ENCODE measurements around the gene CTCFL.
A peak's percentile ranks its signal among the peaks of the same experiment; 100 is the strongest.

The CTCFL gene

DNA sequence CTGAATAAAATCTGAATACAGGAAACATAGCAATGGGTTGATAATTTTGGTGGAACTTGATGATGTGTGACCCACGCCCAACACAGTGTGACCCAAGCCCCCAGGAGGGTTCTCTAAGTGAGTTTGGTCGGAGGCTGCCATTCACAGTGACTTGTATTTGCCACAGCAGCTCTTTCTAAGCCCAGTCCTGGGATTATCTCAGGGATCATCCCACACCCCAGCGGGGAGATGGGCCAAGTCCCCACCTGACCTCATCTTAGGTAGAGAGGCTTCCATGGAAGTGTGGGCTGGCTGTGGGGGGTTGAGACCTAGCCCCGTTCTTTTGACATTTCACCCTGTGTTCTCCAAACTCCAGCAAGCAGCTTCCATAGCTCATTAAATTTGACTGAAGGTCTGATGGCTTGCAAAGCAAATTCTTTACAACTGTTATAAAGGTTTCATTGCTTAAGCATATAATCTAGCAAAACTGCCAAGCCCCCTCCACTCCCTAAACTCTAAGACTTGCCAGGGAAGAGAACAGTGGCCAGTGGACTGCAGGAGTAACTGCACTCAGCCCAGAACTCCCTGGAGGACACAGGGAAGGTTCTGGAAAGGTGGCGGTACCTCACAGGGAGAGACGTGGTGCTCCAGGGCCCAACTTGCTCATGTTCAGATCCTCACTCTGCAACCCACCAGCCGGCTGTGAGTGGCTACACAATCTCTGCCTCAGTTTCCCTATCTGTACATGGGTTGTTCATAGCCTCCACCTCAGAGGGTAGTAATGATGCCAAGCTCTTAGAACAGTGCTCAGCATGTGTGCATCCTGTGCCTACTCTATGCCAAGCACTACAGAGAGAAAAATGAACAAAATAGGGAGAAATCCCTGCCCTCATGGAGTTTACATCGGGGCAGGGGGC, 35.0 kb upstream of the CTCFL start:
- DNase-seq = peak; percentile 80

DNA sequence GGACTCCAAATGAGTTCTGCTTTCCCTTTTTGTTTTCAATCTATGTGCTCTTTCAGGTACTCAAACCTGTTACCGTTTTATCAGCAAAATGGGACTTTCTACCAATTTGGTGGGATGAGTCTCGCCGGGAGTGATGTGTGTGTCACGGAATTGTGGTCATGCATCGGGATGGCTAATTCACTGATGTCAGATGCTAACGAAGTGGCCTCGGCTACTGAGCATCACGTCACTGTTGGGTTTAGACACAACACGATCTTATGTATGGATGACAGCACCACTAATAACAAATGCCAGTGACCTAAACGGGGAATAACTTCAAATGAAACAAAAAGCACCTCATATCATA, 34.3 kb upstream of the CTCFL start:
- no peak for DNase-seq

DNA sequence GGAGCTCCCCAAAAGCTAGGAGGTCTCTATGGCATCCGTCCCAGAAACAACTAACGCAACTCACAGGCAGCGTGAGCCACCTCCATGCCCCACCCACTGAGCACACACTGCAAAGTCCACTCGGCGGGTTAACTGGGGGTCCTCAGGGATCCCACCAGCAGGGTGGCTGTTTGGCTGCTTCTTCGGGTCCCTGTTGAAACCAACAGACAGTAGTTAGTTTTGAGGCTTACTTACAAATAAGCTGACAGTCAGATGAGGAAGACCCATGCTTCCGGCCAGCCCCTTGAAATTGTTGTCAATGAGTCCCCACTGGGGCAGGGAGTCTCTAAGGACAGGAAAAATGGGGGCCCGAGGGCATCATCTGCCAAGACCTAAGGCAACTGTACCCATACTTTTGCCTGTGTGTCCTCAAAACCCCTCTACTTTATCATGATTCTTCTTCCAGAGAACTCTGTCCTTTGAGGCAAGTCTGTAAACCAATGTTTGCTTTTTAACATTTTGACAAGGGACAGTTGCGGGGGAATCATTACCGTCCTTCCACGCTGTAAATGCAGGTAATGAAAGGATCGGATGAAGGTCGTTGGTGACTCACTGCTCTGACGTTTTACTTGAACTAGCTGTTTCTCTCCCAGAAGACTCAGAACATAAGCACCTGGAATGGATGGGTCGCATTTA, 33.8 kb upstream of the CTCFL start:
- no peak for DNase-seq

DNA sequence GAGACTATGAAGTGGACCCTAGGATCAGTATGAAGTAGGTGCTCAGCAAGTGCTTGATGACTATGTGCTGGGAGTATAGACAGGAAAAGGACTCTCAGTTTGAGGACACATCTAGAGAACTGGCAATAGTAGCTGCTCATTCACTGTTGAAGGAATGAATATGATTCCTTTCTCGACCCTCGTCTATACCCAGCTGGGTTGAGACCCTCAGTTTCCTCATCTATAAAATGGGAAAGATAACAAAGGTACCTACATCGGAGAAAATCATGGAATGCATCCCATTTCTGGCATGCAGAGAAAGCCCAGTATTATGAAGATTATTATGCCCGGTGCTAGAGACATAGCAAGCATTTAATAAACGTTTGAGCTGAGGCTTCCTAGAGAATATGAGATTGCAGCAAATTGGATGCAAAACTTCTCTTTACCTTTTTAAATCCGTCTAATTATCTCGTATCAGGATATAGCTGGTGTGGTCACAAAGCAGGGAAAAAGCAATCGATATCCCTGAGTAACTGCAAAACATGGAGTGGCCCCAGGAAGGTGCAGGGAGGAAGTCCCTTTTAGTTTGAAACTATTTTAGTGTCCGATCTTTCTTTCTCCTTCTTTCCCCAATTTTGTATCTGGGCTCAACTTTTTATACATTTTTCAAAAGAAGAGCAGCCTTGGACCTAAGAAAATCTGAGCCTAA, 33.1 kb upstream of the CTCFL start:
- DNase-seq = no peak

DNA sequence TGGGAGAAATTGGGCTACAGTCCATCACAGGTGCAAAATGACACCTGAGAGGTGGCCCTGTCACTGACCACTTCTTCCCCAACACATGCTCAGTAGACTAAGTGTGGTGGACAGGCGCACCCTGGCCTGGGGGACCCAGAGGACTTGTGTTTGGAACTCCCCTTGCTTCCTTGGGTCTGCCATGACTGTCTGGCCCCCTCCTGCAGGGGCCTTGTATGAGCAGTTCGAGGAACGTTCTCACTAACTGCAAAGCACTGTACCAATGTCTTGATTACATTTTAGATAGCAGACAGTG, 32.0 kb upstream of the CTCFL start:
- no peak for DNase-seq

DNA sequence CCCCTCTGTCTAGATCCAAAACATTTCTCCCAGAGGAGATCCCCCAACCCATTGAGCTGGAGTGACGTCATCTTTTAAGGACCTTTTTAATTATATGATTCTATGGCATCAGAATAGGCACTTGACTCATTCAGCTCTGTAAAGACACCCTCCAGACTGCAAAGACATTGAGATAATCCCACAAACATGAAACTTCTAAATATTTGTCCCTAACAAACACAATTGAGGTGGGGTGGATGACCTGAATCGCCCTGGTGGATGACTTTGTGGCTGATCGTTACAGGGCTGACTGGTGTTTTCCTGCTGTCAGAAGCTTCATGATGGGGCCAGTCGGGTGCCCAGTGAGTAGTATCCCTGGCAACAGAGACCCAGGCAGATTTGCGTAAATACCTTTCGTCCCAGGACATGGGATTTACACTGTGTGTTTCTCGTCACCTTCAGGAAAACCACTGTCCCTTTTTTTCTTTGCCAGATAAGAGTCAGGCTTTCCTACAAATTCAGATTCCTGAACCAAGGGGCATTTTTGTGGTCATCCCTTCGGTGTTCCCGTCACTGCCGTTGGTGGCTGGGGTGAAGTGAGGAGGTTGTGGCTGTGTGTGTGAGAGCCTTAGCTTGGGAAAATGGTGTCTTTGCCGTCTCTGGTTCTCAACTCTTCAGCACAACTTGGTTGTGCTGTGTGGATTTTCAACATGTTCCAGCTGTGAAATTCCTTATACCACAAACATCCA, 30.7 kb upstream of the CTCFL start:
- no peak for DNase-seq

DNA sequence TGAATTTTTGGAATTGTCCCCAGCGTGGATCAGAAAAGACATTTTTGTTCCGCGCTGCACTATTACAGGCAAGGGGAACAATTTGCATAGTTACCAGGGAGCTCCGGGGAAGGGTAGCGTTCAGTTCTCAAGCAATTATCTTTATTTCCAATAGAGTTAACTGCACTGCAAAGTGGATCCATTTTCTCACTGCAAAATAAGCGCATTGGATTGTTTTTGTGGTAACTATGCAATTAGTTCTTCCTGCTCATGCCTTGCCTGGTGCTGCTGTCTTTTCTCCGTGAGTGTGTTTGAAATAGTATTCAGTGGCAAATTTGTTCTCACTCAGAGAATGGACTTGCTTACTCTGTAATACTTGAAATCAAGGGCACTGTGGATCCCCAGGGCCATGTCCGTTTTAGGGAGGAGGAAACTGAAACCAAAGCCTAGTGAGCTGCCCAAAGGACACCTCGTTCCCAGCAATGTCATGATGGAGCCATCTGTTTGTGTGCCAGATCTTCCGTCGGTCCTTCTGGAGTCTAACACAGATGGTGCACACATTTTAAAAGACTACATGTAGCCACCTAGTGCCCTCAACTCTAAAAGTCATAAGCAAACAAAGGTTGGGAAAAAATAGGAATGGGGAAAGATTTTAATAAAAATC, 28.6 kb upstream of the CTCFL start:
- DNase-seq = no peak

DNA sequence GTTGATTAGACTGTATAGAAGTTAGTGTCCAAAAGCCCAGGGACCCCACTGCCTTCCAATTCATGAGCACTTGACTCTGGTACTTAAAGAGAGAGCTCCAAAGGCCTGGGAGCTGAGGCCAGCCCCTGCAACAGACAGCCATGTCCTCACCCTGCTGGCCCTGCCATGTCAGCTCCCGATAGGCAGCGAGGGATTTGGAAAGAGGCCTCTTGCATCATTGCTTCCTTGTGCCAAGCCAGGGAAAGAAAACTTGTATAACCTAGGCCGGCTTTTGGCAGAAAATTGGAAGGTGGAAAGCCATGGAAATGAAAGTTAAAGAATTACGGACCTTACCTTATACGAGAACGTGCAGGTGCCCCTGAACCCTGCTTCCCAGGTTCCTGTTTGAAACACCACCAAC, 27.5 kb upstream of the CTCFL start:
- no peak for DNase-seq

DNA sequence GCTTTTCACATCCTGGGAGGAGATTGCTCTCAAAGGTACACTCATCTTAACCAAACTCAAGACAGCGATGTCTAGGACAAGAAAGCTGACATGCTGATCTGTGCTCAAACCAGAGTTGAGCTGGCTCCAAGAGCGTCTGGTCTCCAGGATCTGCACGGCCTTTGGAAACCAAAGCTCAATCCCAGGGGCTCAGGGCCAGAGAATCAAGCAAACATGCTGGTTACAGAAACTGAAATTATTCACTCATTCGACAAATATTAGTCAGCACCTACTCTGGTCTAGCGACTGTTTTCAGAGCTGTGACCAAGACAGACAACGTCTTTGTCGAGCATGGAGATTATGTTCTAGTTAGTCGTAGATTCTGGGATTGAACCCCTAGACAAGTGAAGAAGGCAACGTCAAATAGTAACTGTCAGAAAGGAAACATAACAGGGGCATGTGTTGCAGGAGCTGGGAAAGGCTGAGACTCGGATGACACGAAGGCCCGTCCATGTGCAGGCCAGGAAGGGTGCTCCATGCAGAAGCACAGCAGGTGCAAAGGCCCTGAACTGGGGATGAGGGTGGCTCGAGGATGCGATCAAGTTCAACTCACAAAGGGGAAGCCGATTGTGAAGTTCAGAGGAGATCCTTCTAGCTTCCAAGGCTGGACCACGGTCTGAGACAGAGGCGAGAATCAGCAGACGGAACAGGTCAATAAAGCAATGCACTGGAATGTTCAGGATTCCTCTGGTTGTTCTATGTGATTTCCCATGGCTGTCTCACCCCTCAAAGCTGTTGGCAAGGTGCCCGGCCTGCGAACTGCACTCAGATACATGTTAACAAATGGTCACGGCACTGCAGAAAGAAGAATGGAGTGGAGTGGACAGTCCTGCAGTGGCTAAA, 23.5 kb upstream of the CTCFL start:
- no peak for DNase-seq

DNA sequence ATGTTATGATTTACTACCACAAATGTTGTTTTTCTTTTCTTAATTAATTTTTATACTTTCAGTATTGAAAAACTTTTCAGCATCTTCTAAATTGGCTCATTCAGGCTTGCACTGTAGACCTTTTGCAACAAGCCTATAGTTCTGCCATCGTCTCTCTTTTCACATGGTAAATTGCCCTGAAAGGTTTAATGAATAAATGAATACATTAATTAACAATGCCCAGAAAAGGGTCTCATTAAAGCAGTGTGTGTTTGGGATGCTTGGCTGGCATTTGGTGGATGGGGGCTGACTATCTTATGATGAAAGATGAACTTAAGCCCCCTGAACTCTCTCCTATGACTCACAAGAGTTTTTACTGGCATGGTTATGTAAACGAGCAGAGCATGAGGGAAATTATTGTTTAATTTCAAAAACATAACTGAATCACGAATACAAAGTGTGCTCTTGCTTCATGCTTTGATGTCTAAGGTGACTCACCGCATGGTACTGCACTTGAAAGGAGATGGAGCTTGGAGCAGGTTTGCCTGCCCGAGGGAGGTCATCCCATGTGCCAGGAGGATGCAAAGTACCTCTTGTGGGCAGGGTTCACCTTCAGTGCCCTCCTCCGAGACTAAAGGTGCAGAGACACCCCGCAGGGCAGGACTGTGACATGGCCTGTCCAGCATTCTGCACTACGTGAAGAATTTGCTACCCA, 22.2 kb upstream of the CTCFL start:
- no peak for DNase-seq

DNA sequence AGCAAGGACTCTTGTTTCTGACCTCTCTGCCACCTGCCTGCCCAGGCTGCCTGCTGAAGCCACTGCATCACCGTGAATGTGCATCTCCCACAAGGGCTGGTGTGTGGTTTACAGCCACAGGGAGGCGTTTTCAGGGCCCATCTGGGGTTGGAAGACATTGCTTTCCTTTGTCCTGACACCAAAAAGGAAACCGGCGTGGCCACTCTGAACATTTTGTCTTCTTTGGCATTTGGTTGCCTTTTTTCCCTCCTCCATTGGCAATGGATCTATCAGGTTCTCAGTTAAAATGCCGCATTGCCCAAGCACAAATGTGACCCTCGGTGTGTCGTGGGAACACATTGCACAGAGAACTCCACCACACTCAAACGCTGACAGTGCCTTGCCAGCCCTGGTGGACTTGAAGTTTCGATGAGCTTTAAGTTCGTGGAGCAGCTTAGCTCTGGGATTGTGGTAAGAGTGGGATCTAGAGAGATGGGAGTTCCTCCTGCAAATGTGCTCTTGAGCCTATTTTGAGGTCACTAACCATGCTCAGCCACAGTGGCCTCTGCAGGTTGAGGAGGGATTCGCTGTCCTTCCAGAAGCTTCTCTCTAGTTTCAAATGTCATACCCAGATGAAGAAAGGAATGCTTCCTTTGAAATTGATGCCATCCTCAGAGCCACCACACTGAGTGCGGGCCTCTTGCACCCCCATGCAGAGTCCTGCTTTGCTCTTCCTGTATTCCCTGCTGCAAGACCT, 21.2 kb upstream of the CTCFL start:
- no peak for DNase-seq

DNA sequence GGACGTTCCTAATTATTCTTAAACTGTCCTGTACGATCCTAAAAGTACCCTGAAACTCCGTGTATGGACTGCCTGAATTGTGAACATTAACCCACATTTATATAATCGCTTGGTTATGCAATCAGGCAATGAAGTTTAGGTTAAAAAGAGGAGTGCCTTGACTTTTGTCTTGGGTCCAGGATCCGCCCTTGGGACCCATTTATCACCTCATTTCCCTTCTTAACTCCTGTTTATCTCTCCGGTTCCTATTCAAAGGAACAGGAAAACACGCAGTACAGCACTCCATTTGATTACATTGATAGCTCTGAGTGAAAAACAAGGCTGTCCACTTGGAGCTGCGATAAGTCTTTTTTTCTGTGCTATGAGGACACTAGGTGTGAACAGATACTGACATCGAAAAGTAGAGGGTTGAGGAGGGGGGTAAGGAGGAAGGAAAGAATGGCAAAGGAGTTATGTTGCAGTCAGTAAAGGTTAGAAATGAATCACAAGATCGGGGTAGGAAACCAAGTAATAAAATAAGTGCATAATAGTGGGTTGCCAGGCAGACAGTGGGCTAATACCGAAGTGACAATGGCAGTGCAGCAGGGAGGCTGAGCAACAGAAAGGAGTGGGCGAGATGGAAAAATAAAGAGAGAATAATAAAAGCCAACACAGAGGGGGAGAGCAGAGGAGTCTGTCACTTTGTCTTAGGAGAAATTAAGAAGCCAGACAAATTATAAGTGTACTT, 20.1 kb upstream of the CTCFL start:
- DNase-seq = no peak

DNA sequence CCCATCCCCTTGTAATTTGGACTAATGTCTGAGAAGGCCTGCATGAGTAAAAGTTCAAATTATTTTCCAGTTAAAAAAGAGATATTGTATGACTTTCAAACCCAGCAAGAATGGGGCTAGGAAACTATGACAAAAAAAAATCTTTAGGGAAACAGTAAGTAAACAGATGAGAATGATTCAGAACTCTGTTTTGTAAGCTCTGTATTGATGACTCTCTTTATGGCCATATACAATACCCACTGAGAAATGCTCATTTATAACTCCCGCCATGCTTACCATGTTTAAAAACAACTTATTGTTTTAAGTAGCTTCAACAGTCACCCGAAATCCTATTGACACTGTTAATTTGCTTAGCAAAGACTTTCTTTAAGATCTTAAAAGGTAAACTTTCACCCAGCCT, 18.8 kb upstream of the CTCFL start:
- DNase-seq = peak; percentile 66

DNA sequence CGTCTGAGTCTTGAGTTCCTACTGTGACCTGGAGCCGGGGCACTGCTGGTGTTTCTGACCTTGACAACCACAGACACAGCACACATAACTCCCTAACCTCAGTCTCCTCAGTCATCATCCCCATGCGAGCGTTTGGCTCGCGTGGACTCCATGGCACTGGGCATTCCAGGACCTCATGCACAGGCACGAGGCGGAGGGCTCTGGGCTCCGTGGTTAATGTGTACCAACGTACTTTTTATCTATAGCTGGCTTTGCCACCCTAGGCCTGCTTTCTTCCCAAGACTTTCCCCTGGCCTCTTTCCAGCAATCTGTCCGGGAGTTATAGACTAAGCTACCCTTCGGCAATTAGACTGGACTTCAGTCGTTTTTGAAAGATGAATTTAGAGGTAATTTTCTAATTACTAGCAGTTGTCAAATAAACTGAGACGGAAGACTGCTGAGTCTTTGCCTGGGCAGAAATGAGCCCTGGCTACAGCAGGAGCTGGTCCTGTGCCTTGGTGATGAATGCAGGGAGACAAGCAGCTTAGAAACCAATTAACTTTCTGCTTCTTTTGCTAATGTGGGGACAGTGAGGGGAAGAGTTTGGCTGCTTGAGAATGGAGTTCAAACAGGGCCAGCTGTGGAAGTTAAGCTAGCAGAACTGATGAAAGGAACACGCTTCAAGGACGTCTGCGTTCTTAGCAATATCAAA, 16.1 kb upstream of the CTCFL start:
- peak; percentile 57 for DNase-seq

DNA sequence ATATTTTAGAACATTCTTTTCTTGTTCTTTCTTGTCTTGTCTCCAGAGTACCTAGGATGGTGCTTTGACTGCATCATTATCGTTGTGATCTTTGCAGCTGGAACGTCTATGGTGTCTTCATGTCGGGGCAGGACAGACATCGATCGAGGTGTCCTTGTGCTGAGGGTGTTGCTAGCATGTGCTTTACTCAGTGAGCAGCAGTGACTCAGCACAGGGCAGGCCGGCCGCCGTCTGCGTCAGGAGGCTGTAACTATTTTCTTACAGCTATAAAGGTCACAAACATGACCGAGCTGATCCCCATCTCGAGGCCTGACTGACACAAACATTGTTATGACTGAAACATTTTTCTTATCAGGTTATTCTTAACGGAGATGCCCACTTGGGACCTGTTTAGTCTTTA, 14.9 kb upstream of the CTCFL start:
- no peak for DNase-seq

DNA sequence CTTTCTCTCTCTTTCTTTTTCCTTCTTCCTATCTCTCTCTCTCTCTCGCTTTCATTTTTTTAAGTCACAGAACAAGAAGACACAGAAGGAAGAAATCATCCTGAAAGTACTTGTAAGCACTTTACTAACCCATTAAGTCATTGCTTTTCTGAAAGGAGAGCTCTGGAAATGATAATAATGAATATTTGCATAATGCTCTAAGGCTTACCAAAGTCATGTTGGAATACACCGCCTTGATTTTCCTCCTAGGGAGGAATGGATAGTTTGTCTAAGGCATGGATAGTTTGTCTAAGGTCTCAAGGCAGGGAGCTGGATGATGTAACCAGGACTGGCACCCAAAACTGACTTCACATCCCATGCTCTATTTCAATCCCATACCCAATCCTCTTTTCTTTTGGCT, 12.9 kb upstream of the CTCFL start:
- DNase-seq = no peak

DNA sequence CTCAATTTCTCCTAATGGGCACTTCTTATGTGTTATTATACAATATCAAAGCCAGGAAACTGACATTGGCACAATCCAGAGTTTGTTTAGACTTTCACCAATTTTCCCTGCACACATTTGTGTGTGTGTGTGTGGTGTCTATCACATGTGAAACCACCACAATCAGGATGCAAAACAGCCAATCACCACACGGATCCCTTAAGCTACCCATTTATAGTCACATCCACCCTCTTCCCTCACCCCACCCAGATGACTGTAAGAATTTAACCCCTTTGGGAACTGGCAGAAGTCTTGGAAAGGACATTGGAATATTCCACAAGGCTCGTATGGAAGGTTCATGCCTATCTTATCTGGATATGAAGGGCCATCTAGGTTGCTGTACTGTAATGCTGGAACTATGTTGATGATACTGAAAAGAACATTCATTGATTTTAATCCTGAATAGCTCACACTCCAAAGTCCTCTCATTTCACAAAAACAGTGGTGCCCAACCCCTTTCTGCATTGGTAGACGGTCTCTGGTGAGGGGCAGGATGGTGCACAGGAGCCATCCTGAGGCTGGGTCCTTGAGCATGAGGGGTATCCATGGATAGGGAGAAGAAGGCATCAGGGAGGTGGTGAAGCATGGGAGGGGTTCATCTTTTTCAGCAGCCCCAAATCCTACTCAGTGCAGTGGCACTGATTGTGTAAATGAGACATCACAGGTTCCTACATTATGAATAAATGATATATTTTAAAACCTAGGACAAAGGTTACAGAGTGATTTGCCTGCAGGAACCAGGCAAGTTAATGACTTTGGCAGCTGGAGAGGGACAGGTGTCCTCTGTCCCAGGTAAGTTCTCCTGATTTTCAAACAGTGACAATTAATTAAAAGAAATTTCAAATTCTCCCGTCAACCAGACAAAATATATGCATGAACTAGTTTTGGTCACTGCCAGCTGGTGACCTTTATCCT, 12.1 kb upstream of the CTCFL start:
- DNase-seq = no peak

DNA sequence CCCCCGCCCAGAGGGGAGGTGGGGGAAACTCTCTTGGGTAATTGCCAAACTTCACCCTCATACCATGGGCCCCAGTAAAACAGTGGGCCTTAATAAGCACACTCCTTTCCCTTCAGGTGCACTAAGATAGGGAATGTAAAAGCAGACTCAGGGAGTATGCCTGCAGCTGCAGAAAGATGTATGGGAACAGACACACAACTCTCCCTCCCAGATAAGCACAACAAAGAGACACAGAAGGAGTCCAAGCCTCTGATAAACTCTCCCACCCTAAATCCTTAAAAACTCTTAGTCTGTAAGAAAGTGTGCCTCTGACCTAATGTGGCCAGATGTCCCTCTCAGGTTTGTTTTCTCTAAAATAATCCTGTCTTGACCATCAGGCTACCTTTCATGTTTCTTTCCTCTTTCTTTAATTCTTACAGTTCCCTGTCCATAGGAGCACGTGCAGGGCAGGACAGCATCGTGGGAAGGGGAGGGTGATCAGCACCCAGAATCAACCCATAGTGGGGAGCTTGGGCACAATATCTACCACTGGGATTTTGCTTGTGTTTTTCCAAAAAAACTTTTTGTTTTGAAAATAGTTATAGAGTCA, 11.3 kb upstream of the CTCFL start:
- DNase-seq = no peak
